HG03280 (cell line): ENCODE measurements around the gene SLC25A12.
"Not testable (repeated sequence)": the region's sequence is repeated elsewhere in the genome, so short reads cannot be mapped to it uniquely, and the experiment has no call there.

Experiments
- ATAC-seq: cut with Tn5 transposase; IDR thresholded peaks from one replicate; pipeline ENCODE4 v1.9.1; 2021; ENCODE audit warnings: mild to moderate bottlenecking, moderate library complexity; ENCODE audit not compliant: unreplicated experiment

SLC25A12 gene

GRCh38 chr2:171792886-171793580 is 101.0 kb downstream of the SLC25A12 start:
- ATAC-seq, result no peak

DNA sequence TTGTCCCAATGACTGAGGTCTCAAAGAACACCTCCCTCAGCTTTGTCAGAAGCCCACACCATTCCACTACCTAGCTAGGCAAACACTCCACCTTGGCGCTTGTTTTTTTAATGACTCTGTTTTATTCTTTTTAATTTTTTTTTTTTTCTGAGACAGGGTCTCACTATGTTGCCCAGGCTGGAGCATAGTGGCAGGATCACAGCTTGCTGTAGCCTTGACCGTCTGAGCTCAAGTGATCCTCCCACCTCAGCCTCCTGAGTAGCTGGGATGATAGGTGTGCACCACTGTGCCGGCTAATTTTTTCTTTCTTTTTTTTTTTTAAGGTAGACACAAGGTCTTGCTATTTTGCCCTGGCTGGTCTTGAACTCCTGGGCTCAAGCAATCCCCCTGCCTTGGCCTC is 101.9 kb downstream of the SLC25A12 start:
- ATAC-seq, result no peak

DNA sequence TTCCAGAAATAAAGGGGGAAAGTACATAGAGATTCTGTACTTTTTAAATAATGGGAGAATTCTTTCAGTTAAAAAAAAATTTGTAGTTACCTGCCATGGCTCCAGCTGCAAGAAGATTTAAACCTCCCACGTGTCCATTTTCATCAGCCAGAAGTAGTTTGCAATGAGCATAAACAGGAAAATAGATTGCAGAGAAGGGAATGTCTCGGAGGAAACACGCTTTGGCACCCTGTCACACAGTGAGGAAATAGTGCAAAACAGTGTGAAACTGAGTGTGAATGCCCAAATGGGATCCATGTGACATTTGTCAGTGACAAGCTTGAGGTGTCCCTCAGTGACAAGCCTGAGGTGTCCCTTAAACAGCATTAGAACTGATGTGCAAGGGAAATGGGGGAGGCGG is 102.7 kb downstream of the SLC25A12 start:
- no peak for ATAC-seq

- no peak for ATAC-seq
Observed at GRCh38 chr2:171789956-171790355, 104.1 kb downstream of the SLC25A12 start.

GRCh38 chr2:171788316-171788993 is 105.6 kb downstream of the SLC25A12 start:
- ATAC-seq, result no peak

DNA sequence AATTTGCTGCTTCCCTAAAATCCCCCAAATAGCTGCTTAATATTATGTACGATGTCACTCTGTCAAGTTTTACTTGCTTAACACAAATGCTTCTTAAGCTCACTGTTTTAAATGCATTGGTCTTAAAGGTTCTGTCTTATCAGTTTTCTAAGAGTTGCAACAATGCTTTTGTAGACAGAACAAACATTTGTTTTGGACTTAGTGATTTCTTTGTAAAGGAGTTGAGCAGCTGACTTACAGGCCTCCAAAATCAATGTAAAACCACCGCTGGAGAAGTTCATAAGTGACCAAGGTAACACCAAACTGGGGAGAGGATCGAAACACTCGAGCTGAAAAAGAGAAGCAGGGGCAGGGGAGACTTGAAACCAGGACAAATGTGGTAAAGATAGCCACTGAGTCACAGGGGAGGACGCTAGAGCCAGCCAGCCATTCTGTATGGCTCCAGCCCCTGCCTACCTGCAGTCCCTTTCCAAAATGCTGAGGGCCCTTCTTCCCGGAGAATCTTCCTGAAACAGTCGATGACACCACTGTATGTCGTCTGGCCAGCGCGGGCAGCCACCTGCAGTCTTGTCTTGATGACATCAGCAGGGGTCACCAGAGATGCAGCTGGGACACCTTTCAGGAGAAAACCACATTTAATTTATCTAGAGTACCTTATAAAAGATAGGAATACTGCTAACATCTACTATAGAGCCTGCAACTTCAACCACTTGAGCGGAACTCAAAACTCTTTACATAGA is 106.5 kb downstream of the SLC25A12 start:
- ATAC-seq, result no peak

DNA sequence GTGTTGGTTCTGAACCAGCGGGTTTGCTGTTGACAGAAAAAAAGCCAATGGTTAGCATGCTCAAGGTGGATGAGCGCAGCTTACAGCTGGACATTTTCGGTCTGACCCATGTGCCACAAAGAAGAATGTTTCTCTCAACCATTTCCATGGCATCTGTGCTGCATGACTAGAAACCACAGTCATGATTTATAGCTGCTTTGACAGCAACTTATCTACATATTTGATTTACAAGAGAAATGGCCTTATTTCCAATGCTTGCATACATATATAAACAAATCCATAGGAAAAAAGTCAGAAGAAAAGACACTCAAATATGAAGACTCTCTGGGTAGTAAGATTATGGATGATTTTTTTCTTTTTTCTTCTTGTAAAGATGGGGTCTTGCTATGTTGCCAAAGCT is 108.6 kb downstream of the SLC25A12 start:
- no peak for ATAC-seq

DNA sequence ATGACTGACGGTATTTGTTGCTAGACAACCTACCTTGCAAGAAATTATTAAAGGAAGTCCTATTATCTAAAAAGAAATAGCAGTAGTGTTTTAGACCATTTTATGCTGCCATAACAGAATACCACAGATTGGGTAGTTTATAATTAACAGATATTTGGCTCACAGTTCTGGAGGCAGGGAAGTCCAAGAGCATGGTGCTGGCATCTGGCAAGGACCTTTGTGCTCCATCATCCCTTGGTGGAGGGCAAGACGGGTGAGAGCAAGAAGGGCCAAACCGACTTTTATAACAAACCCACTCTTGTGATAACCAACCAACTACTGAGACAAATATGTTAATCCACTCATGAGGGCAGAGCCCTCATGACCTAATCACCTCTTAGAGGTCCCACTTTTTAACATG is 115.5 kb downstream of the SLC25A12 start:
- no peak for ATAC-seq

- ATAC-seq, result not testable (repeated sequence)
Observed at GRCh38 chr2:171774581-171774980, 119.5 kb downstream of the SLC25A12 start.

DNA sequence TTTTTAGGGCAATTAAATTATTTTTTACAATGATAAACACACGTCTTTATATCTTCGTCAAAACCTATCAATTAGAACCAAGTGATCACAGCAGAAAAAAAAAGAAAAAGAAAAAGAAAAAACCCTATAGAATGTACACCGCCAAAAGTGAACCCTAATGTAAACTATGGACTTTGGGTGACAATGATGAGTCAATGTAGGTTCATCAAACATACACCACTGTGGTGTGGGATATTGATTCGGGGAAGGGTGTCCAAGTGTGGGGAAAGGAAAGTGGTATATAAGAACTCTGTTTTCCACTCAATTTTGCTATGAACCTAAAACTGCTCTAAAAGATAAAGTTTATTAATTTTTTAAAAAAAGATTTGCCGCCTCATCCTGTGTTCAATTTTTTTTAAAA is 121.7 kb downstream of the SLC25A12 start:
- ATAC-seq, result no peak

DNA sequence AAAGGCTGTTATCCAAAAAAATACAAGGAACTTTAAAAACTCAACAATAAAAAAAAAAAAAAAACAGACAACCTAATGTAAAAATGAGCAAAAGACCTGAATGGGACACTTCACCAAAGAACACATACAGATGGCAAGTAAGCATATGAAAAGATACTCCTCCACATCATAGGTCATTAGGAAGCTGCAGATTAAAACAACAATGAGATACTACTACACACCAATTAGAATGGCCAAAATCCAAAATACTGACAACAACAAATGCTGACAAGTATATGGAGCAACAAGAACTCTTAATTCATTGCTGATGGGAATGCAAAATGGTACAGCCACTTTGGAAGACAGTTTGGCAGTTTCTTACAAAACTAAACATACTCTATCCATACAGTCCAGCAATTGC is 122.6 kb downstream of the SLC25A12 start:
- no peak for ATAC-seq

DNA sequence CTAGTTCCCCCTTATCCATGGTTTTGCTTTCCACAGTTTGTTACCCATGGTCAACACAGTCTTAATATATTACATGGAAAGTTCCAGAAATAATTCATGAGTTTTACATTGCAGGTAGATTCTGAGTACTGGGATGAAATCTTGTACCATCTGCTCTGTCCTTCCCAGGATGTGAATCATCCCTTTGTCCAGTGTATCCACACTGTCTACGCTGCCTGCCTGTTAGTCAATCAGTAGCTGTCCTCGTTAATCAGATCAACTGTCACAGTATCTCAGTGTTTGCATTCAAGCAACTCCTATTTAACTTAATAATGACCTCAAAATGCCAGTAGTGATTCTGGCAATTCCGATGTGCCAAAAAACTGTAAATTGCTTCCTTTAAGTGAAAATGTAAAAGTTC is 130.4 kb downstream of the SLC25A12 start:
- ATAC-seq, result no peak

- ATAC-seq, result no peak
Observed at GRCh38 chr2:171762879-171763573, 131.0 kb downstream of the SLC25A12 start.

- ATAC-seq, result not testable (repeated sequence)
Observed at GRCh38 chr2:171761176-171761575, 132.9 kb downstream of the SLC25A12 start.

GRCh38 chr2:171758762-171759161 is 135.3 kb downstream of the SLC25A12 start:
- not testable (repeated sequence) for ATAC-seq

- ATAC-seq, result no peak
Observed at GRCh38 chr2:171754254-171754939, 139.6 kb downstream of the SLC25A12 start.

DNA sequence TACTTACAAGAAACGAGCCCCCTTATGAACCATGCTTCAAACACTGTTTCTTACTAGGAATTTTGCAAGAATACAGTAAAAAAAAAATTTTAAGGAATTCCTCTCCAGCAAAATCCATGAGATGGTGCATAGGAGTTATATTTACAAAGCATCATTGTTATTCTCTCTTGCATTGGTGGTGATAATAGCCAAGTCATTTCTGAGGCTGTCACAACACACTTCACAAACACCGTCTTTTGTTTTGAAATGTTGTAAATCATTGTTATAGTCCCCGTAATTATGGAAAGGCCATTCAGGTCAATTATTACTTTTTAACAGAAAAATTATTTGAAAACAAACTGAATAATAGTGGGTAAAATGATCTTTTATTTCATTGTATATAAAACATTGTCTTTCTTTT is 146.7 kb downstream of the SLC25A12 start:
- no peak for ATAC-seq

DNA sequence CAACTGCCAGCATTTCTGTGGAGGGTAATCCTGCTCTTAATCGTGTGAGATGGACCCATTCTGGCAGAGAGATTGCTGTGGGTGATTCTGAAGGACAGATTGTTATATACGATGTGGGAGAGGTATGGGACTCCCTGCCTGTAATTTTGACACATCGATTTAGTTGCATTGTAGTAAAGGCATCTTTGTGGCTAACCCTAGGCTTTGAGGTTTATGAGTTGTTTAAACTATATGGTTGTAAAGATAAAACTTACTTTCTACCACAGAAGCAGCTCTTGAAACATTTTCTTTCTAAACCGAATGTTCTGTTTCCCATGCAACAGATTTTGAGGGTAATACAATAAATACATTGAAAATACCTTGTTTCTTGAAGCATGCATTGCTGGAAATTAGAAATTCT is 148.2 kb downstream of the SLC25A12 start:
- ATAC-seq, result no peak

GRCh38 chr2:171745141-171745540 is 148.9 kb downstream of the SLC25A12 start:
- ATAC-seq, result no peak

GRCh38 chr2:171742760-171743159 is 151.3 kb downstream of the SLC25A12 start:
- no peak for ATAC-seq

GRCh38 chr2:171741189-171741588 is 152.9 kb downstream of the SLC25A12 start:
- ATAC-seq, result peak; percentile 64
